Spleen (tissue), 11 donors: ENCODE measurements around the gene TSPAN9. TPM values are rescaled to one million over a fixed set of nuclear protein-coding genes. Genes with fewer than 3 reads are reported as not detected.
A peak's percentile ranks its signal among the peaks of the same experiment; 100 is the strongest.
"Not testable (repeated sequence)": the region's sequence is repeated elsewhere in the genome, so short reads cannot be mapped to it uniquely, and the experiment has no call there.

ENCODE experiments used
- DNase-seq: peaks from one replicate; pipeline ENCODE4 v3.0.0-alpha.2; 2020
- H3K27ac ChIP-seq, 8 donors: fragments of 200-600 bp; sonication (generic) in 7 of 8; 1 replicate in 4 of 8; 2 replicates in 4 of 8; pipeline versions ENCODE4 v1.5.0 to v1.8.0; 2016 to 2021; ENCODE audit warnings: inconsistent platforms in 4 of 8, mild to moderate bottlenecking in 4 of 8, moderate library complexity in 1 of 8
- H3K27me3 ChIP-seq, 7 donors: fragments of 200-600 bp; sonication (generic) in 6 of 7; replicated peaks in 1 of 7; 1 replicate in 4 of 7; 2 replicates in 3 of 7; pipeline versions ENCODE4 v1.5.0 to v1.8.0; 2016 to 2021; ENCODE audit warnings: inconsistent platforms in 3 of 7, mild to moderate bottlenecking in 1 of 7
- H3K36me3 ChIP-seq, 6 donors: fragments of 200-600 bp; sonication (generic) in 5 of 6; 1 replicate in 4 of 6; 2 replicates in 2 of 6; pipeline versions ENCODE4 v1.5.0 to v1.8.0; 2016 to 2021; ENCODE audit warnings: inconsistent platforms in 2 of 6
- H3K4me1 ChIP-seq, 6 donors: fragments of 200-600 bp; sonication (generic) in 5 of 6; 1 replicate in 3 of 6; 2 replicates in 3 of 6; pipeline versions ENCODE4 v1.5.0 to v1.8.0; 2016 to 2021; ENCODE audit warnings: inconsistent platforms in 3 of 6
- H3K4me3 ChIP-seq, 8 donors: fragments of 200-600 bp; sonication (generic) in 7 of 8; 1 replicate in 4 of 8; 2 replicates in 4 of 8; pipeline versions ENCODE4 v1.5.0 to v1.8.0; 2016 to 2021; ENCODE audit warnings: inconsistent platforms in 4 of 8, mild to moderate bottlenecking in 4 of 8, moderate library complexity in 2 of 8
- H3K9me3 ChIP-seq, 8 donors: fragments of 200-600 bp; sonication (generic) in 7 of 8; 1 replicate in 4 of 8; 2 replicates in 4 of 8; pipeline versions ENCODE4 v1.5.0 to v1.8.0; 2016 to 2021; ENCODE audit warnings: inconsistent platforms in 4 of 8
- POLR2A ChIP-seq, 3 donors: fragments of 450-650 bp; IDR thresholded peaks; one replicate each; pipeline ENCODE4 v1.5.1; 2017; ENCODE audit warnings: antibody characterized with exemption in 3 of 3, mild to moderate bottlenecking in 1 of 3
- POLR2AphosphoS5 ChIP-seq, 3 donors: sonication (generic); formaldehyde crosslinking; IDR thresholded peaks; one replicate each; pipeline ENCODE4 v1.5.1; 2017; ENCODE audit warnings: antibody characterized with exemption in 3 of 3
- WGBS, 5 donors: extraction: QIAGEN DNeasy Blood & Tissue Kit in 3 of 5; methylation state at CpG; one replicate each; pipeline versions ENCODE4 v1.1.5 to v1.1.7; 2013 to 2018; 5-methylcytosine and 5-hydroxymethylcytosine counted together
- intact Hi-C: fragments of 100-400 bp; cut with DNase I; formaldehyde crosslinking; loops from one replicate; pipeline ENCODE4 v1.15.0; 2023; ENCODE audit warnings: low total_unique reads
- polyA plus RNA-seq, 3 donors: library from polyadenylated mRNA; stranded (reverse); fragments of 200-250 nt; gene quantifications; one replicate each; pipeline ENCODE4 v1.2.1, GENCODE V29; 2013
- total RNA-seq, 7 donors: library from RNA; depleted of rRNA in 3 of 7; stranded (reverse); fragments of >200 nt in 3 of 7; fragmentation: NEBNext Ultra II Directional in 4 of 7; extraction: Animal tissue kit (Norgen Biotek cat#: 25700) in 4 of 7; gene quantifications; one replicate each; pipeline versions ENCODE4 v1.1.0 to v1.2.1, GENCODE V29; 2016 to 2021
- TF ChIP-seq, protein P1 (sequence below), 11 experiments: fragments of 200-600 bp in 7 of 11; fragments of 450-650 bp in 4 of 11; sonication (generic) in 4 of 11; IDR thresholded peaks in 8 of 11; conservative IDR thresholded peaks in 3 of 11; 1 replicate in 7 of 11; 2 replicates in 4 of 11; pipeline versions ENCODE4 v1.4.0 to v1.8.0; 2016 to 2021; ENCODE audit warnings: antibody characterized with exemption in 11 of 11, inconsistent platforms in 4 of 11, mild to moderate bottlenecking in 1 of 11
- donor health status: healthy with polysubstance abuse.
- donor health status: DM: no; HTN: no; CAD: no; lungs with moderate emphysema.
- donor health status: DM: no; HTN: no; CAD: no.
- donor health status: Bipolar disorder and iron deficiency.
- donor health status: healthy.
- donor health status: DM: no; HTN: no; CAD: no.
- donor health status: DM: yes; HTN: yes; CAD: no.

The TSPAN9 gene
- total and polyA plus RNA-seq, 10 donors, result 3.6 to 51.1 (median 32.4) TPM

DNA sequence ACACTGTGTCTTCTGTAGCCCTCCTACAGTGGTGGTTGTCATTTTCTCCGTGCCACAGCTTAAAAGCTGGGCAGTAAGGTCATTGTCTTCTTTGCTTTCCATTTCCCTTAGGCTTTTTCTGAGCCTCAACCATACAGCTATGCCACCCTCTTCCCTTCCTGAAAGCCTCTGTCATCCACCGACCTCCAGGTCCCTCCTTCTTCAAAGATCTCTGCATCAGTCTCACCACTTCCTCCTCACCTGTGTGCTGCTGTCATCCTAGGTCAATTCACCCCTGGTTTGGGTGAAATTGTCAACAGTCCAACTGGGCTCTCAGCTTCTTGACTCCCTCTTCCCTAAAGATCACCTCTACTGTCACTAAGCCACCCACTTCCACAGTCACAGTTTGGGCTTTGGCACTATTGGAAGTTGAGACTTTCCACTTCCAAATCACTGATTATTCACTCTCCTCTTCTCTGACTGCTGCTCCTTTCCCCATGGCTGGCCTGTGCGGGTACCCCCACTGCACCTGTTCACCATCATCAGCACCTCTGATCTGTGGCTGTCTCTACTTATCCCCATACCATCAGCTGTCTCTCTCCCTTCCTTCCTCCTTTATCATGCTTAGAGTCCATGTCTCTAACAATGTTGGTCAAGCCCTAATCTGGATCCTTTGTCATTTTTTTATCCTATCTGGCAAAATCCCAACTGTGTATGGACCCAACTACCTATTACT lies 15.5 kb upstream of the TSPAN9 start:
- WGBS, 5 donors, result 51 to 69% (median 56%) methylated on average over 3 of the region's 3 CpGs
- no peaks in the 10 kb centered on the region for H3K4me1 ChIP-seq
- intact Hi-C loops, result no loop called here
- no peak overlapping the region for H3K4me3 ChIP-seq
- peaks cover 0 to 18% (median 8%) of the 10 kb centered on the region in 8 donors for H3K9me3 ChIP-seq
- no peak for TF ChIP-seq POLR2A (IDR thresholded peaks at IDR 0.05)
- TF ChIP-seq, protein P1, sequence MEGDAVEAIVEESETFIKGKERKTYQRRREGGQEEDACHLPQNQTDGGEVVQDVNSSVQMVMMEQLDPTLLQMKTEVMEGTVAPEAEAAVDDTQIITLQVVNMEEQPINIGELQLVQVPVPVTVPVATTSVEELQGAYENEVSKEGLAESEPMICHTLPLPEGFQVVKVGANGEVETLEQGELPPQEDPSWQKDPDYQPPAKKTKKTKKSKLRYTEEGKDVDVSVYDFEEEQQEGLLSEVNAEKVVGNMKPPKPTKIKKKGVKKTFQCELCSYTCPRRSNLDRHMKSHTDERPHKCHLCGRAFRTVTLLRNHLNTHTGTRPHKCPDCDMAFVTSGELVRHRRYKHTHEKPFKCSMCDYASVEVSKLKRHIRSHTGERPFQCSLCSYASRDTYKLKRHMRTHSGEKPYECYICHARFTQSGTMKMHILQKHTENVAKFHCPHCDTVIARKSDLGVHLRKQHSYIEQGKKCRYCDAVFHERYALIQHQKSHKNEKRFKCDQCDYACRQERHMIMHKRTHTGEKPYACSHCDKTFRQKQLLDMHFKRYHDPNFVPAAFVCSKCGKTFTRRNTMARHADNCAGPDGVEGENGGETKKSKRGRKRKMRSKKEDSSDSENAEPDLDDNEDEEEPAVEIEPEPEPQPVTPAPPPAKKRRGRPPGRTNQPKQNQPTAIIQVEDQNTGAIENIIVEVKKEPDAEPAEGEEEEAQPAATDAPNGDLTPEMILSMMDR (IDR thresholded peaks at IDR 0.05 in 8 of 11, conservative IDR thresholded peaks at IDR 0.05 in 3 of 11), result no peak
- no peak for TF ChIP-seq POLR2AphosphoS5 (IDR thresholded peaks at IDR 0.05)
- H3K27me3 ChIP-seq, result peaks cover 0 to 32% (median 0%) of the 10 kb centered on the region in 7 donors
- H3K27ac ChIP-seq, result no peak overlapping the region
- peak; percentile 1 for DNase-seq
- no peaks in the 10 kb centered on the region for H3K36me3 ChIP-seq

DNA sequence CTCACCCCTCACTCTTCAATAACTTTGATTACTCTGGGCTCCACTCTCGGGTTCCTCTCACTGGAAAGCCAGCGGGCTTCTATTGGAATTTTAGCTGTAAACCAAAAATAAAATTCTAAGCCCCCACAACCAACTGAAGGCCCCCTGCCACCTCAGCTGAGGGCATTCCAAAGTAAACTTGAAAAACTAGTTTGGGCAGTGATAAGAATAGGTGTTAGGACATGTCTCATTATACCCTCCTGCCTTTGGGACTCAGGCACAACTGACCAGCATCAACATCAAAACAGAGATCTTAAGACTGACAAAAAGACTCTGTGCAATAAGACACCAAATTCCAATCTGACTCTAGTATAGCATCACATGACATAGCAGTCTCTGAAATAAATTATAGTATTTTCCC lies 11.9 kb upstream of the TSPAN9 start:
- Histone ChIP-seq H3K27ac (no peak overlapping the region), H3K4me3 (no peak overlapping the region), H3K9me3 (peaks cover 0 to 18% (median 8%) of the 10 kb centered on the region in 8 donors), H3K27me3 (peaks cover 0 to 30% (median 0%) of the 10 kb centered on the region in 7 donors), H3K36me3 (no peaks in the 10 kb centered on the region), H3K4me1 (peaks cover 0 to 6% (median 0%) of the 10 kb centered on the region in 6 donors)
- no peak for TF ChIP-seq POLR2AphosphoS5 (IDR thresholded peaks at IDR 0.05)
- TF ChIP-seq, protein P1 (IDR thresholded peaks at IDR 0.05 in 8 of 11, conservative IDR thresholded peaks at IDR 0.05 in 3 of 11), result no peak
- no peak for TF ChIP-seq POLR2A (IDR thresholded peaks at IDR 0.05)
- peak; percentile 6 for DNase-seq
- WGBS, 5 donors, result 80 to 90% (median 81%) methylated on average over 2 of the region's 2 CpGs
- intact Hi-C loops, result no loop called here

DNA sequence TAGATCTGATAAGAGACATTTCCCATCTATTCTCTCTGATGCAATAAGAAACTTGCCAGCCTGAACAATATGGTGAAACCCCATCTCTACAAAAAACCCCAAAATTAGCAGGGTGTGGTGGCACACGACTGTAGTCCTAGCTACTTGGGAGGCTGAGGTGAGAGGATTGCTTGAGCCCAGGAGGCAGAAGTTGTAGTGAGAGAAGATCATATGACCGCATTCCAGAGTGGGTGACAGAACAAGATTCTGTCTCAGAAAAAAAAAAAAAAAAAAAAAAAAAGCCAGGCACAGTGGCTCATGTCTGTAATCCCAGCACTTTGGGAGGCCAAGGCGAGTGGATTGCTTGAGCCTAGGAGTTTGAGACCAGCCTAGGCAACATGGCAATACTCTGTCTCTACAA lies 11.3 kb upstream of the TSPAN9 start:
- intact Hi-C loops, H3K27ac ChIP-seq, H3K4me1 ChIP-seq, H3K4me3 ChIP-seq, H3K36me3 ChIP-seq: not testable (repeated sequence)
- peaks cover 0 to 24% (median 0%) of the 10 kb centered on the region in 7 donors for H3K27me3 ChIP-seq
- WGBS, 5 donors, result 82 to 89% (median 86%) methylated on average over 3 of the region's 3 CpGs
- H3K9me3 ChIP-seq, result peaks cover 0 to 18% (median 8%) of the 10 kb centered on the region in 8 donors
- DNase-seq, result peak; percentile 0

DNA sequence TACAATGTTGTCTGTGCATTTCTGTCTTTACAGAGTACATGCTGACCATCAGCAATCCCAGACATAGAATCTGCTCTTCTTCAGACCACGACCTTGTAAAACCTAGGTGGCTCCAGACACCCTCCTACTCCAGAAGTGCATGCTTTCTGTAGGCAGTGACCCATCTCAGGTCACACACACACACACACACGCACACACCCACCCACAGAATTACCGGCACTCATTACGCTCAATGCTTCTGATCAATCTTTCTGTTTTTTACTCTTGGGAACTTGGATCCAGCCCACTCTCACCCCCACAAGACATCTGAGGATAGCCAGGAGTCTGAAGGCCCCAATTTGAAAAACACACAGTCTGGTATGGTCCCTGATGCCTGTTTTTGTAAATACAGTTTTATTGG lies 7.5 kb upstream of the TSPAN9 start:
- no peak overlapping the region for H3K4me3 ChIP-seq
- DNase-seq, result peak; percentile 2
- H3K4me1 ChIP-seq, result peaks cover 0 to 20% (median 8%) of the 10 kb centered on the region in 6 donors
- intact Hi-C loops, result no loop called here
- H3K9me3 ChIP-seq, result peaks cover 0 to 6% (median 0%) of the 10 kb centered on the region in 8 donors
- H3K27ac ChIP-seq, result no peak overlapping the region
- TF ChIP-seq, protein P1 (IDR thresholded peaks at IDR 0.05 in 8 of 11, conservative IDR thresholded peaks at IDR 0.05 in 3 of 11), result no peak
- TF ChIP-seq POLR2AphosphoS5 (IDR thresholded peaks at IDR 0.05), result no peak
- H3K27me3 ChIP-seq, result peaks cover 0 to 25% (median 0%) of the 10 kb centered on the region in 7 donors
- WGBS, 5 donors, result 85 to 91% (median 86%) methylated on average over 4 of the region's 4 CpGs
- H3K36me3 ChIP-seq, result no peaks in the 10 kb centered on the region
